K562 (cell line): ENCODE results near the gene IDI2. TPM values are rescaled to one million over a fixed set of nuclear protein-coding genes. Genes with fewer than 3 reads are reported as not detected.

Experiments used
- ATAC-seq: fragments of 200-7000 bp; cut with Tn5 transposase; 3 replicates; pipeline ENCODE4 v1.9.1; 2020; ENCODE audit warnings: moderate library complexity
- BruUV-seq: library from RNA; stranded (reverse); fragments of 400-500 nt; replicated peaks from 2 replicates; lab custom pipeline; 2021; lab: Mats Ljungman, UMichigan
- CTCF ChIA-PET: fragments of 300-600 bp; formaldehyde crosslinking; extraction: SDS; loops from one replicate; lab custom pipeline; 2021; ENCODE audit warnings: low intra/inter-chr PET ratio; lab: Yijun Ruan, JAX
- POLR2A ChIA-PET: fragments of 300-600, 350-650 bp; sonication (Branson Sonifier 250); formaldehyde crosslinking; extraction: SDS; loops from one replicate; lab custom pipeline; 2021; ENCODE audit warnings: antibody characterized with exemption, inconsistent platforms; lab: Yijun Ruan, JAX
- DNase-seq, 4 experiments: peaks; one replicate each; pipeline versions ENCODE4 v3.0.0 to v3.0.0-alpha.2; 2011 to 2018; ENCODE audit warnings: low spot score in 3 of 4, mixed read lengths in 3 of 4; ENCODE audit errors: extremely low read depth in 1 of 4
- FAIRE-seq: peaks from 2 replicates; lab custom pipeline; 2011; peaks lifted over from hg19 to GRCh38; lab: Jason Lieb, UNC
- H2AFZ ChIP-seq: 2 replicates; pipeline ENCODE4 v1.6.0; 2011; ENCODE audit warnings: low read depth, low read length, control low read depth, inconsistent platforms
- H3K27ac ChIP-seq: fragments of 200-600 bp; 3 replicates; pipeline ENCODE4 v1.8.0; 2011; ENCODE audit warnings: low read depth, mild to moderate bottlenecking, control low read depth, inconsistent platforms, low read length, moderate library complexity, mixed read lengths; ENCODE audit errors: extremely low read depth
- H3K27me3 ChIP-seq, 2 experiments: fragments of 300-600 bp in 1 of 2; 2 replicates in 1 of 2; 3 replicates in 1 of 2; pipeline versions ENCODE4 v1.6.0 to v1.8.0; 2011; ENCODE audit warnings: inconsistent platforms in 2 of 2, low read length in 2 of 2, mild to moderate bottlenecking in 1 of 2, mixed read lengths in 1 of 2, moderate library complexity in 1 of 2; ENCODE audit not compliant: control insufficient read depth in 2 of 2, insufficient read depth in 2 of 2
- H3K36me3 ChIP-seq: fragments of 300-600 bp; 3 replicates; pipeline ENCODE4 v1.8.0; 2011; ENCODE audit warnings: mild to moderate bottlenecking, low read length, inconsistent platforms; ENCODE audit not compliant: control insufficient read depth, insufficient read depth
- H3K4me1 ChIP-seq, 2 experiments: fragments of 200-600 bp in 1 of 2; replicated peaks in 1 of 2; 2 replicates in 1 of 2; 3 replicates in 1 of 2; pipeline versions ENCODE4 v1.5.1 to v1.8.0; 2011; ENCODE audit warnings: inconsistent platforms in 2 of 2, low read length in 2 of 2, mild to moderate bottlenecking in 1 of 2, mixed read lengths in 1 of 2, moderate library complexity in 1 of 2; ENCODE audit not compliant: control insufficient read depth in 2 of 2, insufficient read depth in 2 of 2
- H3K4me2 ChIP-seq: 2 replicates; pipeline ENCODE4 v1.6.1; 2011; ENCODE audit warnings: low read length, control low read depth, inconsistent platforms, mixed read lengths; ENCODE audit not compliant: insufficient read depth
- H3K4me3 ChIP-seq: fragments of 200-600 bp; sonication (generic), shearing (Covaris generic); 2 replicates; pipeline ENCODE4 v1.5.1; 2016; ENCODE audit warnings: control low read depth, inconsistent platforms
- H3K79me2 ChIP-seq: fragments of 200-600 bp; 3 replicates; pipeline ENCODE4 v1.8.0; 2011; ENCODE audit warnings: low read length, inconsistent platforms; ENCODE audit not compliant: control insufficient read depth, insufficient read depth
- H3K9ac ChIP-seq, 2 experiments: 2 replicates each; pipeline versions ENCODE4 v1.6.0 to v1.6.1; 2011; ENCODE audit warnings: low read depth in 2 of 2, low read length in 2 of 2, control low read depth in 1 of 2, inconsistent platforms in 1 of 2, mild to moderate bottlenecking in 1 of 2, mixed read lengths in 1 of 2; ENCODE audit not compliant: insufficient read depth in 1 of 2
- H3K9me1 ChIP-seq: one replicate; pipeline ENCODE4 v1.6.0; 2011; ENCODE audit warnings: inconsistent platforms, mild to moderate bottlenecking, low read length, moderate library complexity; ENCODE audit not compliant: control insufficient read depth, insufficient read depth
- H3K9me3 ChIP-seq: replicated peaks from 2 replicates; pipeline ENCODE4 v1.5.1; 2011; ENCODE audit warnings: low read depth, low read length, inconsistent platforms; ENCODE audit not compliant: control insufficient read depth, insufficient read depth
- H4K20me1 ChIP-seq: replicated peaks from 2 replicates; pipeline ENCODE4 v1.6.1; 2011; ENCODE audit warnings: low read length, inconsistent platforms, mixed read lengths; ENCODE audit not compliant: control insufficient read depth, insufficient read depth
- BCLAF1 ChIP-seq, 2 experiments: fragments of 450-650 bp in 1 of 2; IDR thresholded peaks; 2 replicates each; pipeline ENCODE4 v1.6.1; 2011 to 2017; ENCODE audit warnings: low read depth in 2 of 2, antibody characterized with exemption in 1 of 2, borderline replicate concordance in 1 of 2, low read length in 1 of 2, mild to moderate bottlenecking in 1 of 2, mixed read lengths in 1 of 2; ENCODE audit not compliant: control insufficient read depth in 1 of 2
- CXXC5 ChIP-seq: fragments of 250-450 bp; sonication (Bioruptor Pico); IDR thresholded peaks from 2 replicates; pipeline ENCODE4 v1.8.0; 2022; ENCODE audit warnings: inconsistent platforms, mild to moderate bottlenecking, moderate library complexity
- DMBX1 ChIP-seq: fragments of 250-450 bp; sonication (Bioruptor Pico); IDR thresholded peaks from 2 replicates; pipeline ENCODE4 v1.8.0; 2022; ENCODE audit warnings: inconsistent platforms, mild to moderate bottlenecking, moderate library complexity, borderline replicate concordance
- FOXJ3 ChIP-seq: sonication (generic); formaldehyde crosslinking; IDR thresholded peaks from 2 replicates; pipeline ENCODE4 v1.4.0; 2020; ENCODE audit warnings: mild to moderate bottlenecking, missing genetic modification reagents
- GTF2B ChIP-seq: IDR thresholded peaks from 2 replicates; pipeline ENCODE4 v1.6.1; 2011; ENCODE audit not compliant: insufficient read length; ENCODE audit errors: extremely low read depth
- HMGN3 ChIP-seq: IDR thresholded peaks from 2 replicates; pipeline ENCODE4 v1.6.1; 2011; ENCODE audit warnings: borderline replicate concordance, low read depth, mild to moderate bottlenecking, mixed read lengths, low read length; ENCODE audit not compliant: insufficient read length; ENCODE audit errors: extremely low read depth
- PTTG1 ChIP-seq: fragments of 450-650 bp; IDR thresholded peaks from 2 replicates; pipeline ENCODE4 v1.6.1; 2016; ENCODE audit warnings: low read depth, mild to moderate bottlenecking, missing genetic modification characterization, missing compliant biosample characterization
- SAFB2 ChIP-seq: fragments of 200-400 bp; formaldehyde crosslinking; IDR thresholded peaks from 2 replicates; pipeline ENCODE4 v1.6.1; 2018; ENCODE audit warnings: borderline replicate concordance, low read length, low read depth, moderate library complexity; ENCODE audit not compliant: severe bottlenecking
- SNIP1 ChIP-seq: fragments of 450-650 bp; IDR thresholded peaks from 2 replicates; pipeline ENCODE4 v1.7.1; 2017; ENCODE audit warnings: low read depth, mild to moderate bottlenecking
- SRSF7 ChIP-seq: fragments of 200-400 bp; formaldehyde crosslinking; optimal IDR thresholded peaks from 2 replicates; pipeline ENCODE3; 2017; ENCODE audit warnings: mild to moderate bottlenecking, low read depth, low read length
- TFE3 ChIP-seq: fragments of 450-650 bp; formaldehyde crosslinking; IDR thresholded peaks from 2 replicates; pipeline ENCODE4 v1.4.0; 2020; ENCODE audit warnings: mild to moderate bottlenecking, mixed read lengths
- XRCC3 ChIP-seq: fragments of 450-650 bp; IDR thresholded peaks from 2 replicates; pipeline ENCODE4 v1.6.1; 2017; ENCODE audit warnings: mild to moderate bottlenecking, moderate library complexity
- ZBTB33 ChIP-seq: sonication (generic); formaldehyde crosslinking; IDR thresholded peaks from 2 replicates; pipeline ENCODE4 v1.8.1; 2023; ENCODE audit warnings: mild to moderate bottlenecking, missing genetic modification reagents
- WGBS: fragments of 100-300 bp; shearing (Covaris generic); methylation state at CpG from one replicate; pipeline ENCODE4 v1.1.6; 2016; ENCODE audit warnings: low coverage, mixed read lengths; ENCODE audit not compliant: insufficient coverage; ENCODE audit errors: missing lambda C conversion rate; 5-methylcytosine and 5-hydroxymethylcytosine counted together
- in situ Hi-C: fragments of 300-500 bp; cut with MboI; formaldehyde crosslinking; loops from 4 replicates; pipeline ENCODE4 v1.15.0; 2018; ENCODE audit warnings: inconsistent platforms, mixed read lengths
- intact Hi-C: fragments of 100-400 bp; cut with micrococcal nuclease; formaldehyde crosslinking; loops from 2 replicates; pipeline ENCODE4 v1.14.2; 2022
- polyA plus RNA-seq, 8 experiments: library from polyadenylated mRNA; depleted of rRNA in 4 of 8; stranded (reverse) in 5 of 8; unstranded in 3 of 8; fragments of >200 nt; fragmentation: Nextera tagmentation in 2 of 8; fragmentation: Illumina TruSeq in 1 of 8; extraction: Ambion mirVana in 2 of 8; extraction: Trizol in 1 of 8; gene quantifications; 2 replicates each; pipeline versions ENCODE4 v1.2.1 to v1.2.3, GENCODE V29; 2011 to 2014; ENCODE audit warnings: inconsistent platforms in 1 of 8, missing spikeins in 1 of 8
- total RNA-seq, 7 experiments: library from RNA; depleted of rRNA in 6 of 7; stranded (reverse); fragments of >200 nt in 6 of 7; fragmentation: Illumina TruSeq in 2 of 7; extraction: Trizol in 2 of 7; gene quantifications; 2 replicates each; pipeline versions ENCODE4 v1.2.1 to v1.2.3, GENCODE V29; 2011 to 2021; ENCODE audit warnings: low replicate concordance in 1 of 7

The IDI2 gene
- total and polyA plus RNA-seq, 9 of the 15 experiments (the other 6 are each of a cell fraction or from before 2014, with no cell fraction given) = not detected

GRCh38 chr10:1037098-1037497 is 11.4 kb upstream of the IDI2 start:
- no peak overlapping the region for H2AFZ ChIP-seq
- ChIA-PET POLR2A (interaction anchor here (0.6 to 3.4 kb wide), 10 partner anchors 8 to 210 kb away, joined by 4 to 25 read pairs (median 7); partner anchors contain the start of genes IDI1, IDI2 and WDR37), CTCF (no interaction called here)
- peaks cover 38% of the 10 kb centered on the region for H3K36me3 ChIP-seq
- in situ Hi-C loops = no loop called here
- FAIRE-seq = no peak
- H3K27ac ChIP-seq = no peak overlapping the region
- H3K27me3 ChIP-seq = no peaks in the 10 kb centered on the region
- TF ChIP-seq GTF2B = no peak
- TF ChIP-seq PTTG1 (tag) = no peak
- TF ChIP-seq SNIP1 = no peak
- no peak for TF ChIP-seq FOXJ3
- no peak for TF ChIP-seq XRCC3
- no peak for TF ChIP-seq SRSF7
- TF ChIP-seq CXXC5 (CRISPR knock-in tag) = no peak
- no peak for TF ChIP-seq BCLAF1 (IDR thresholded peaks at IDR 0.05; ENCODE audit: borderline replicate concordance in 1 of 2, control insufficient read depth in 1 of 2, low read depth in 2 of 2, low read length in 1 of 2)
- no peak for TF ChIP-seq HMGN3
- no peak for TF ChIP-seq DMBX1 (CRISPR knock-in tag)
- no peak for TF ChIP-seq TFE3 (CRISPR knock-in tag)
- no peak for TF ChIP-seq SAFB2
- no peak for TF ChIP-seq ZBTB33 (CRISPR knock-in tag)
- intact Hi-C loops = no loop called here
- no peaks in the 10 kb centered on the region for H3K9me3 ChIP-seq
- no peak overlapping the region for H3K9ac ChIP-seq
- no peaks in the 10 kb centered on the region; the same call in 1 of the 2 replicates for H4K20me1 ChIP-seq
- 81% methylated on average over 11 of the region's 11 CpGs for WGBS
- DNase-seq = no peak
- H3K4me1 ChIP-seq = peaks cover 2 to 3% of the 10 kb centered on the region in 2 experiments; a peak in 2 of 5 replicates
- no TSS peak for BruUV-seq
- no peak overlapping the region for H3K4me3 ChIP-seq
- peak; percentile 39 for ATAC-seq
- H3K4me2 ChIP-seq = no peak overlapping the region
- H3K9me1 ChIP-seq = no peaks in the 10 kb centered on the region
- H3K79me2 ChIP-seq = no peaks in the 10 kb centered on the region
